Activated T-helper 17 cell treated with anti-CD3 and anti-CD28 coated beads, Interleukin-2, amount 50 U/mL, for 72 hours (primary cell): ENCODE measurements around the gene ASIC2. TPM values are rescaled to one million over a fixed set of nuclear protein-coding genes. Genes with fewer than 3 reads are reported as not detected.

ENCODE experiments used
- ATAC-seq: fragments of 150-1000 bp; cut with Tn5 transposase; replicated peaks from 2 replicates; pipeline ENCODE4 v1.10.0; 2021; ENCODE audit warnings: mild to moderate bottlenecking, moderate library complexity
- H3K27ac Mint-ChIP-seq: one replicate; pipeline ENCODE4 v1.8.0; 2022; ENCODE audit warnings: mixed read lengths
- H3K27me3 Mint-ChIP-seq: one replicate; pipeline ENCODE4 v1.8.0; 2022; ENCODE audit warnings: mixed read lengths
- H3K36me3 Mint-ChIP-seq: one replicate; pipeline ENCODE4 v1.8.0; 2022; ENCODE audit warnings: low read depth, mild to moderate bottlenecking, mixed read lengths
- H3K4me1 Mint-ChIP-seq: one replicate; pipeline ENCODE4 v1.8.0; 2022; ENCODE audit warnings: mixed read lengths
- H3K4me3 Mint-ChIP-seq: one replicate; pipeline ENCODE4 v1.8.0; 2022; ENCODE audit warnings: mild to moderate bottlenecking, mixed read lengths
- H3K9me3 Mint-ChIP-seq: one replicate; pipeline ENCODE4 v1.8.0; 2022; ENCODE audit warnings: mixed read lengths
- total RNA-seq, 2 donors: library from RNA; stranded (reverse); gene quantifications; one replicate each; pipeline ENCODE4 v1.2.3, GENCODE V29; 2022

Gene ASIC2
- total RNA-seq, 2 donors from 2014 or later: not detected

- peaks cover 33% of the 10 kb centered on the region for H3K27me3 Mint-ChIP-seq
- H3K9me3 Mint-ChIP-seq: no peaks in the 10 kb centered on the region
- ATAC-seq: no peak
- no peaks in the 10 kb centered on the region for H3K4me1 Mint-ChIP-seq
- H3K36me3 Mint-ChIP-seq: no peaks in the 10 kb centered on the region
- no peak overlapping the region for H3K4me3 Mint-ChIP-seq
- no peak overlapping the region for H3K27ac Mint-ChIP-seq
Observed at GRCh38 chr17:33124185-33124584, 168.9 kb downstream of the ASIC2 start.

- H3K4me1 Mint-ChIP-seq: no peaks in the 10 kb centered on the region
- no peak for ATAC-seq
- H3K4me3 Mint-ChIP-seq: no peak overlapping the region
- no peak overlapping the region for H3K27ac Mint-ChIP-seq
- no peaks in the 10 kb centered on the region for H3K9me3 Mint-ChIP-seq
- H3K27me3 Mint-ChIP-seq: peaks cover 21% of the 10 kb centered on the region
- H3K36me3 Mint-ChIP-seq: no peaks in the 10 kb centered on the region
Observed at GRCh38 chr17:33121756-33122155, 171.3 kb downstream of the ASIC2 start.

- H3K27ac Mint-ChIP-seq: no peak overlapping the region
- no peaks in the 10 kb centered on the region for H3K4me1 Mint-ChIP-seq
- H3K9me3 Mint-ChIP-seq: no peaks in the 10 kb centered on the region
- peaks cover 21% of the 10 kb centered on the region for H3K27me3 Mint-ChIP-seq
- ATAC-seq: no peak
- no peak overlapping the region for H3K4me3 Mint-ChIP-seq
- no peaks in the 10 kb centered on the region for H3K36me3 Mint-ChIP-seq
Observed at GRCh38 chr17:33121272-33121671, 171.8 kb downstream of the ASIC2 start.

- no peak for ATAC-seq
- Mint-ChIP-seq H3K4me3 (no peak overlapping the region), H3K9me3 (no peaks in the 10 kb centered on the region), H3K27me3 (peaks cover 18% of the 10 kb centered on the region), H3K27ac (no peak overlapping the region), H3K4me1 (no peaks in the 10 kb centered on the region), H3K36me3 (no peaks in the 10 kb centered on the region)
Observed at GRCh38 chr17:33120103-33120502, 173.0 kb downstream of the ASIC2 start.

- Mint-ChIP-seq H3K4me3 (no peak overlapping the region), H3K9me3 (no peaks in the 10 kb centered on the region), H3K27me3 (peaks cover 15% of the 10 kb centered on the region), H3K36me3 (no peaks in the 10 kb centered on the region), H3K27ac (no peak overlapping the region), H3K4me1 (no peaks in the 10 kb centered on the region)
- no peak for ATAC-seq
Observed at GRCh38 chr17:33118391-33119075, 174.6 kb downstream of the ASIC2 start.

GRCh38 chr17:33116021-33116551, 177.0 kb downstream of the ASIC2 start:
- Mint-ChIP-seq H3K27me3 (peaks cover 16% of the 10 kb centered on the region), H3K4me1 (no peaks in the 10 kb centered on the region), H3K9me3 (no peaks in the 10 kb centered on the region), H3K27ac (no peak overlapping the region), H3K36me3 (no peaks in the 10 kb centered on the region), H3K4me3 (no peak overlapping the region)
- no peak for ATAC-seq

GRCh38 chr17:33115366-33115765, 177.7 kb downstream of the ASIC2 start:
- no peaks in the 10 kb centered on the region for H3K9me3 Mint-ChIP-seq
- ATAC-seq: no peak
- H3K27me3 Mint-ChIP-seq: peaks cover 20% of the 10 kb centered on the region
- no peaks in the 10 kb centered on the region for H3K4me1 Mint-ChIP-seq
- no peak overlapping the region for H3K4me3 Mint-ChIP-seq
- H3K36me3 Mint-ChIP-seq: no peaks in the 10 kb centered on the region
- no peak overlapping the region for H3K27ac Mint-ChIP-seq

GRCh38 chr17:33113991-33114370, 179.1 kb downstream of the ASIC2 start:
- H3K4me1 Mint-ChIP-seq: no peaks in the 10 kb centered on the region
- H3K27ac Mint-ChIP-seq: no peak overlapping the region
- H3K27me3 Mint-ChIP-seq: peaks cover 23% of the 10 kb centered on the region
- H3K4me3 Mint-ChIP-seq: no peak overlapping the region
- no peak for ATAC-seq
- H3K36me3 Mint-ChIP-seq: no peaks in the 10 kb centered on the region
- no peaks in the 10 kb centered on the region for H3K9me3 Mint-ChIP-seq

GRCh38 chr17:33113276-33113990, 179.7 kb downstream of the ASIC2 start:
- Mint-ChIP-seq H3K9me3 (no peaks in the 10 kb centered on the region), H3K27ac (no peak overlapping the region), H3K4me3 (no peak overlapping the region), H3K36me3 (no peaks in the 10 kb centered on the region), H3K4me1 (no peaks in the 10 kb centered on the region), H3K27me3 (peaks cover 23% of the 10 kb centered on the region)
- ATAC-seq: no peak

- Mint-ChIP-seq H3K27me3 (peaks cover 23% of the 10 kb centered on the region), H3K4me3 (no peak overlapping the region), H3K4me1 (no peaks in the 10 kb centered on the region), H3K36me3 (no peaks in the 10 kb centered on the region), H3K27ac (no peak overlapping the region), H3K9me3 (no peaks in the 10 kb centered on the region)
- no peak for ATAC-seq
Observed at GRCh38 chr17:33112763-33113162, 180.3 kb downstream of the ASIC2 start.

- Mint-ChIP-seq H3K4me1 (no peaks in the 10 kb centered on the region), H3K27me3 (peaks cover 32% of the 10 kb centered on the region), H3K9me3 (peaks cover 4% of the 10 kb centered on the region), H3K4me3 (no peak overlapping the region), H3K27ac (no peak overlapping the region), H3K36me3 (no peaks in the 10 kb centered on the region)
- no peak for ATAC-seq
Observed at GRCh38 chr17:33109336-33110072, 183.6 kb downstream of the ASIC2 start.

- peaks cover 4% of the 10 kb centered on the region for H3K9me3 Mint-ChIP-seq
- no peaks in the 10 kb centered on the region for H3K4me1 Mint-ChIP-seq
- ATAC-seq: no peak
- H3K27me3 Mint-ChIP-seq: peaks cover 22% of the 10 kb centered on the region
- no peaks in the 10 kb centered on the region for H3K36me3 Mint-ChIP-seq
- no peak overlapping the region for H3K4me3 Mint-ChIP-seq
- no peak overlapping the region for H3K27ac Mint-ChIP-seq
Observed at GRCh38 chr17:33106525-33107165, 186.4 kb downstream of the ASIC2 start.

GRCh38 chr17:33105911-33106310, 187.2 kb downstream of the ASIC2 start:
- H3K9me3 Mint-ChIP-seq: peaks cover 4% of the 10 kb centered on the region
- H3K27me3 Mint-ChIP-seq: peaks cover 16% of the 10 kb centered on the region
- no peak overlapping the region for H3K4me3 Mint-ChIP-seq
- no peak overlapping the region for H3K27ac Mint-ChIP-seq
- no peaks in the 10 kb centered on the region for H3K36me3 Mint-ChIP-seq
- H3K4me1 Mint-ChIP-seq: no peaks in the 10 kb centered on the region
- no peak for ATAC-seq

GRCh38 chr17:33099906-33100305, 193.2 kb downstream of the ASIC2 start:
- peaks cover 17% of the 10 kb centered on the region for H3K27me3 Mint-ChIP-seq
- H3K36me3 Mint-ChIP-seq: no peaks in the 10 kb centered on the region
- no peaks in the 10 kb centered on the region for H3K4me1 Mint-ChIP-seq
- ATAC-seq: no peak
- H3K9me3 Mint-ChIP-seq: no peaks in the 10 kb centered on the region
- H3K27ac Mint-ChIP-seq: no peak overlapping the region
- no peak overlapping the region for H3K4me3 Mint-ChIP-seq
